ENCODE data around the gene CNOT10.
"Not testable (repeated sequence)": the region's sequence is repeated elsewhere in the genome, so short reads cannot be mapped to it uniquely, and the experiment has no call there.

Gene CNOT10

DNA sequence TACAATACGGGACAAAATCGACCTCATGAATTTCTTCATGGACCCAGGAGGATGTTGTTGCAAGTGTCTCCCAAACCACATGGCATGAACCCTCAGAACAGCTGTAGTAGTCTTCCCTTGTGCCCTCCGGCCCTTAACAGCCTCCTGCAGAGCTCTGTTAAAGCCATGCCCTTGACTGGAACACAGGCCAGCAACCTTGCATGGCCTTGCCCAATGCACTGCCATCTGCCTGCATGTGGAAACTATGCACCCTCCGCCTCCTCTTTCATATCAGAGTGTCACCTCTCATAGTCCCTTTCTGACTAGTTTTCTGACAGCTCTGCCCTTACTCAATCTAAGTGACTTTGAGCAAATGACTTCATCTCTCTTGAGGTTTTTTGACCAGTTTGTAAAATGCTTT, 93.4 kb downstream of the CNOT10 start:
- DNase-seq = no peak

DNA sequence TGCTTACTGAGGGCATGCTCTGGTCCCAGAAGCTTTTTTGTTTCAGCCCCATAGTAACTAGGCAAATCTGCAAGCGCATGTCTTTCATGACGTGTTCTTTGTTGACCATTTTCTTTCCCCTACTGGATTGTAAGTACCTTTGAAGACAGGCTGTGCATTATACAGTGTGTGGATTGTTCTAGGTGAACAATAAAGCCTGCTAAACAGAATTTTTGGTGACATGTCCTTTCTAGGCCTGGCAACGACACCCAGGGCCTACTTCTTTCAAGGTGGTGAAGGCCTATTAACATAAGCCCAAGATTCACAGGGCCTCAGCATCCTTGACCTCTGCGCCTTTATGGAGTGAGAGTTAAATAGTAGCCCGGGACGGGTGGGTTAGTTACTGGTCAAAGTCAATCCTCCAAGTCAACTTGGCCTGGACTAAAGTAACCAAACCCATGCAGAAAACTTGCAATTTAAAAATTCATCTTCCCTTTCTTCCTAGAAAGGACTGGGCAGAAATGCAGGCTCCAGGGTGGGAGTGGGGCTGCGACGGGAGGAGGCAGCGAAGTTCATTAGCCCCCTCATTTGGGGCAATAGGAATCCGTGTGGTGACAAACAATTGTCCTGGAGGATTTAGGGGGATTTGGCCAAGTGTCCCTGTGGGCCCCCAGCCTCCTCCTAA, 95.2 kb downstream of the CNOT10 start:
- no peak for DNase-seq

DNA sequence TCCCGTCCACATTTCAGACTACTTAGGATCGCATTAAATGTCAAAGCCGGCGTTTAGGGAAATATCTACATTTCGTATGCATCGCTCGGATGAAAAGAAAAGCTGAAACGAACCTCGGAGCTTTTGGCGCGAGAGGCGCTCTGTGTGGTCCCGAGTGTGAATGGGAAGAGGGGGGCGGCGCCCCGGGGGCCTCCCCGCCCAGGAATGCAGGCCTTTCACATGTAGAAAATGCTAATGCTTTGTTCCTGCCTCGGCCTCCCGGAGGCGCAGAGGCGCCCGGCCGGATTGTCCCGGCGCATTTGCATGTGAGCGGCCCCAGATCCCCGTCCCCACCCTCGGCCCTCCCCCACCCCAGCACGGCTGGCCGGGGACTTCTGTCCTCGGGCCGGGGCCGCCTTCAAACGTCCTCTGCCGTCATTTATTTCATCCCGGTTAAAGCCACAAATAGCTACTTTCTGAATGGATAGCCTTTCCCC, 95.8 kb downstream of the CNOT10 start:
- peak in 1 of 2 experiments; percentile 46 for DNase-seq

DNA sequence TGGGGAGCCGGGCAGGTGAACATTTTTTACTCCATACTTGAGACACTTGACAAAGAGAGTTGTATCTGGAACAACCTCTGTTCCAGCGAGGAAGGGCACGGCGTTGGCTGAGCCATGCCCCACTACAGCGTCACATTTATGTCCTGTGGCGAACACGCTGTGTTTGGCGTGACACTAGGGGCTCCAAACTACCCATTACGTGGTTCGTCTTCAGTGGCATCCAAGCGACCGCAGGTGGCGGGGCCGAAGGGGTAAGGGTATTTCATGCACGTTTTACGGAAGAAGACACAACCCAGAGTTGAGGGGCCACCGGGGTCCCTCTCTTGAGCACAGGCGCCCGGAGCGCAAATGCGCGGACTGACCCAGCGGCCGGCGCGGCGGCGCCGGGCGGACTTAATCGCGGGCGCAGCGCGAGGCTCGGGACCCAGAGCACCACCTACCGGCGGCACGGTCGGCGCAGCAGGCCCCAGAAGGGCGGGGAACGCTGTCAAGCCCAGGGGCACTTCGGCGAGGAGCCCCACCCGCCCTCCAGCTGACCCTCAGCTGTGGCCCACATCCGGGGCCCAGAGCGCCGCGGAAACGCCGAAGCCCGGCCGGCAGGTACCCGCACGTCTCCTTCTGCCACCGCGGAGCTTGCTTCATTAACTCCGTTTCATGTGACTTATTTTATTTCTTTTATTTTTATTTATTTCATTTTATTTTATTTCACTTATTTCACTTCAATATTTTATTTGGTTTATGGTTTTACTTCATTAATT, 96.4 kb downstream of the CNOT10 start:
- peak; percentile 63 to 75 for DNase-seq

DNA sequence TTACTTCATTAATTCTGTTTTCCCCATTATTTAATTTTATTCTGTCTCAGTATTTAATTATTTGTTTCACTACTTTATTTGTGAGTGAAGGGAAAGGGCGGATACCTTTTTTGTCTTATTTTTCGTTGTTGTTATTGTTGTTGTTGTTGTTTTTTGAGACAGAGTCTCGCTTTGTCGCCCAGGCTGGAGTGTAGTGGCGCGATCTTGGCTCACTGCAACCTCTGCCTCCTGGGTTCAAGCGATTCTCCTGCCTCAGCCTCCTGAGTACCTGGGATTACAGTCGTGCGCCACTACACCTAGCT, 96.9 kb downstream of the CNOT10 start:
- not testable (repeated sequence) for DNase-seq

DNA sequence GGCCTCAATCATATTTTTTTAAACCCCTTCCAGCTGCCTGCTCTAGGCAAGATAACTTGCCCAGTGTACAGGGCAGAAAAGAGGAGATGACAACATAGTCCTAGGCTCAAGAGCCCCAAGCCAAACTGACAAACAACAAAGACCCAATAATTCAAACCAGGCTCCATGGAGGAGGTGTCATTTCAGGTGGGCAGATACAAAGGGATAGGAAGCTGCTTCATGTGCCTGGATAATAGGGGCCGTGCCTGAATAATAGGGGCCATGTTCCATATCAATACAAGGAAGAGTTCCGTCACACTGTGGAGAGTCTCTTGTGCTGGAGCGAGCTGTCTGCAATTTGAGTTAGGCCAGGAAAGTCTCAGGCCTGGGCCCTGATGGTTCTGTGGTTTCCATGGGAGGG, 97.4 kb downstream of the CNOT10 start:
- DNase-seq = no peak

DNA sequence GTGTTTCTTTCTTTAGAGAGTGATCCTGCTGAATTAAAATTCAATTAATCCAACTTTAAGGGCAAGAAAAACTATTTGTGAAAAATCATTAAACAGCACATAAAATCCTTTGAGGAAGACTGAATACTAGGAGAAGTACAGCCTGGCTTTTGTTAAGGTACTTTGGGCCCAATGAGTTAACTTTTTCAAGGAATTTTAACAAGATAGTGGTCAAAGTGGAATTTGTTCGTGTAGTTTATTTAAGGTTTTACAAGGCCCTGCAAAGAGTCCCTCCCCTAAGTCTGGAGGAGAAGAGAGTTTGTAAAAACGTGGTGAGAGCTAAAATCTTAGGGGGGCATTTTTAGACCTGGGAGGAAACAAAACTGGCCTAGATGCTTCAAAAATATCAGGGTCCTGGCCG, 106.8 kb downstream of the CNOT10 start:
- DNase-seq = no peak

DNA sequence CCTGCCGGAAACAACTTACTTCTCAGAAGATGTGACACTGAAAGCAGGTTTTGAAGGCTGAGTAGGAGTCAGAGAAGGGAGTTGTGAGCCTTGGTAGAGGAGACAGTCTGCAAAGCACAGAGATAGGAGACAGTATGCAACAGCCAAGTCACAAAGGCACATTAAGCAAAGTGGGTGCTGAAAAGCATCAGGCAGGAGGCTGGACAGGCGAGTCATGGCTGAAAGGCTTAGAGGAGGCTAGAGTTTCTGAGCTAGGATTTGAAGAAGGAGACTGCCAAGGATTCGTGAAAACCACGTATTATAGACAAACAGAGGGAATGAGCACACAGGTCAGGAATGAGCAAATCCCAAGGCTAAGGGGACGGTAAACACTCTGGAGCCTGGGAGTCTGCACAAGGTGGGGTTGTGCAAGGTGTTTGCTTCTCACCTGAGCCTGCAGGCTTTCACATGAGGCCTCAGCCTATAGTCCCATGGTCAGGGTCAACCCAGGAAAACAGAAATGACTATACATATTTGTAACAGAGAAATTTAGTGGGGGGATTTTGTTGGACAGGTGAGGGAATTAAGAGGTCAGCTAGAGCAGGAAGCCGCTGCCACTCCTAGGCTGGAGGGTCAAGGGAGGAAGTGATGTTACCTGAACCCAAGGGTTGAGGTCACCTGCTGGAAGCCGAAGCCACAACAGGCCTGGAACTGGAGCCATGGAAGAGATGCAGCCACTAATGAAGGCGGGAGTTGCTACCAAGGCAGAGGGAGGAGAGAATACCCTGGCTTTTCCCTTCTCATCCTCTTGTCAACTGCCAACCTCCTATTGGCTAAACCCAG, 109.7 kb downstream of the CNOT10 start:
- no peak for DNase-seq

DNA sequence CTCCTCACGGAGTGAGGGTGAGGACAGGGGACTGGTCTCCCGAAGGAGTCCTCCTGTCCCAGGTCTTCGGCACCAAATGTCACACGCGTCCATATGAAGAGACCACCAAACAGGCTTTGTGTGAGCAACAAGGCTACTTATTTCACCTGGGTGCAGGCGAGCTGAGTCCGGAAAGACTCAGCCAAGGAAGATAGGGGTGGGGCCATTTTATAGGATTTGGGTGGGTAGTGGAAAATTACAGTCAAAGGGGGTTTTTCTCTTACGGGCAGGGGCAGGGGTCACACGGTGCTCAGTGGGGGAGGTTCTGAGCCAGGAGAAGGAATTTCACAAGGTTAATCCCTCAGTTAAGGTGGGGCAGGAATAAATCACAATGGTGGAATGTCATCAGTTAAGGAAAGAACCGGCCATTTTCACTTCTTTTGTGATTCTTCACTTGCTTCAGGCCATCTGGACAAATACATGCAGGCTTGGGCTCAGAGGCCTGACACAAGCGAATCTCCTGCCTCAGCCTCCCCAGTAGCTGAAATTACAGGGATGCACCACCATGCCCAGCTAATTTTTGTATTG, 111.5 kb downstream of the CNOT10 start:
- not testable (repeated sequence) for DNase-seq

DNA sequence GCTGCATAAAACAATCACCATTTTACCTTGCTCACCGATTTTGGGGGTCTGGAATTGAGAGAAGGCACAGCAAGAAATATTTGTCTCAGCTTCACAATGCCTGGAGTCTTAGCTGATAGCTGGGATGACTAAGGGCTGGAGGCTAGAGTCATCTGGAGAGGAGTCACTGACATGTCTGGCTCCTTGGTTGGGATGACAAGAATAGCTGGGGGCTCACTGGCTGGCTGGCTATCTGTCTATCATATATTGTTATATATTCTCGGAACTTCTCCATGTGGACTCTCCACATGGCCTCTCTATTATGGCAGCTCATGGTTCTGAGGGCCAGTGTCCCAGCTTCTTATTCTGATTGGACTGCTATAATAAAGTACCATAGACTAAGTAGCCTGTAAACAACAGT, 112.8 kb downstream of the CNOT10 start:
- no peak for DNase-seq

DNA sequence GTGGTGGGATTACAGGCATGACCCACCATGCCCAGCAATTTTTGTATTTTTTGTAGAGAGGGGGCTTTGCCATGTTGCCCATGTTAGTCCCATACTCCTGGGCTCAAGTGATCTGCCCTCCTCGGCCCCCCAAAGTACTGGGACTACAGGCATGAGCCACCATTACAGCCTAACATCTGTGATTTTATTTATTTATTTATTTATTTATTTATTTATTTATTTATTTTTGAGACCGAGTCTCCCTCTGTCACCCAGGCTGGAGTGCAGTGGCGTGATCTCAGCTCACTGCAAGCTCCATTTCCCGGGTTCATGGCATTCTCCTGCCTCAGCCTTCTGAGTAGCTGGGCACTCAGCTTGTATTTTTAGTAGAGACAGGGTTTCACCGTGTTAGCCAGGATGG, 116.5 kb downstream of the CNOT10 start:
- DNase-seq = not testable (repeated sequence)

DNA sequence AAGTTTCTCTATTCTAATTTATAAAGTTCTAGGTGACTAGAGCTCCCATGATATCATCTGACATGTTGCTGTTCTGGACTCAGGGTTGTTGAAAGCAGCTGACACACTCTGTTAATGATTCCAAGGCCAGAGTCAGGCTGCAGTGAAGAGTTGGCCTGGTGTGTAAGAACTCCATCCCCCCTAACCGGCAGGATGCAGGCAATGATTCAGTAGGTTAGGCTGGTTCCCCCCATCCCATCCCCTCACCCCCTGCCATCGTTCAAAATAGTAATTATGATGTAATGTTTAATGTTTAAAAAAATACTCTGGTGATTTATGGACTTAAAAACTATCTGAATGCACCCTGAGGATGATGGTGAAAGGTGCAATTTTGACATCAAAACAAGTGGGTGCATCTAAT, 128.2 kb downstream of the CNOT10 start:
- DNase-seq = no peak

DNA sequence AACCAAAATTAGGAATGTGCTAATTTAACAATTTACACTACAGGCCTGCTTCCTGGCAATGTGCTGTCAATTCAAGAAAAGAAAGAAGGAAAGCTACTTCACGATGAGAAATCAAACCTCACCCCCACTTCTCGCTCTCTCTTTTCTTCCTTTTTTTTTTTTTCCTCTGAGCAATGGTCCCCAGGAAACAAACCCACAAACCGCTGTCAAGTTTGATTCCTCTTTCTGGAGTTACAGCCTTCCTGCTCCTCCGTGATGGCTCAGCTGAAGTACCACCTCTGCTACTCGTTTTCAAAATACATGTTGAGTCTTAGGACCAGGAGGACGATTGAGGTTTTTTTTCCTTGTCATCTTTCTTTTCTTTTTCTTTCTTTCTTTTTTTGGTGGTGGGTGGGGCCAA, 129.4 kb downstream of the CNOT10 start:
- DNase-seq = no peak

DNA sequence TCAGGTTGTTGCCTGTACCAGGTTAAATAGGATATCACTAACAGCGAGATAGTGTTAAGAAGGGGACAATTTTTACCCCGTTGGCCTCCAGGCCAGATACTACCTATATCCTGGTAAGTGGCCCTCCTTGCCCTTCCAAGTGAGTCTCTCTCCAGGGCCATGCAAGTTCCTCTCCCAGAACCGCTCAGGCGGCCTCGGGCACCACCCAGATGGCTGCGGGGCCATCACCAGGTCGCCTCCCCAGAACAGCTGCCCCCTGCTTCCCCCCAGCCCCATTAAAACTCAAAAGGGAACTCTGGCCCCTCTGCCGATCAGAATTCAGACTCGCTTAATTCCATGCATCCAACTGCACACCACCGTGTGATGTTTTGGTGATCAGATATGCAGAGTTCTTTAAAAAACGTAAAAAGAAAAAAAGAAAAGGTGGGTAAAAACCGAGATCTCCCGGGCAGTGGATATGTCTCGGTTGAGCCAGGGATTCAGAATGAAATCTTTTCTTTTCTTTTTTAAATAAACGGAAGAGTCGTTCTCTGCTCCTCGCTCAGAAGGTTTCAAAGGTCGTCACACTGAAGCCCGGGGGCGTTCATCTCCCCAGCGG, 131.0 kb downstream of the CNOT10 start:
- DNase-seq = no peak

DNA sequence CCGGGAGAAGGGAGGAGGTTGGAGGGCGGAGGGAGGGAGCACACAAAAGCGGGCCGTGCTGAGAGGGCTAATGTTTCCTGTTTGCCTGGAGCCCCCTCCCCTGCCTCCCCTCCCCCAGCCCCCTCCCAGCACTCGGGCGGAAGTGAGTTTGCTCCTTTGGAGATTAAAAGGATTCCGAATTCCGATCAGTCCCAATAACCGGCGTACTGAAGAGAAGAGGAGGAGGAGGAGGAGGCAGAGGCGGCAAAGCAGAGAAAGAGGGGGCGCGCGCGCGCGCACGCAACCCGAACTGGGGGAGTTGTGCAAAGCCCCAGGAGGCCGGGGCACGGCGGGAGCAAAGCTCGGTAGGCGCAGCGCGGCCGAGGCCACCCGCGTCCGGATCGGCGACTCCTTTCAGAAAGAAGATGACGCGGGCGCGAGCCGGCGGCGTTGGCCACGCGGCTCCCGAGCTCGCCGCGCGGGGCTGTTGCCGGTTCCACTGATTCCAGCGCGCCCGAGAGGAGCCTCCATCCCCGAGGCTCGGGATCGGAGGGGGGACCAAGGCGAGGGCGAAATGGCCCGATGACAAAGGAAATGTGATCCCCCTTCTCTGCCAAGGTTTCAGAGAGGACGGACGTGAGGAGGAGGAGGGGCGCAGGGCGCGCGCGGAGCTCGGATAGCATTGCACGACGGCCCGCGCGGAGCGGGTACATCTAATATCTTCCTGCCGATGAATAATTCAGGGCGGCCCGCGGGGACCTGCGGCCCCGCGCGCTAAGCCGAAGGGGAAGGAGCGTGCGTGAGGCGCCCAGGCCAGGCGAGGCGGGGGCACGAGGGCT, 131.7 kb downstream of the CNOT10 start:
- peak in 1 of 2 experiments; percentile 54 for DNase-seq

DNA sequence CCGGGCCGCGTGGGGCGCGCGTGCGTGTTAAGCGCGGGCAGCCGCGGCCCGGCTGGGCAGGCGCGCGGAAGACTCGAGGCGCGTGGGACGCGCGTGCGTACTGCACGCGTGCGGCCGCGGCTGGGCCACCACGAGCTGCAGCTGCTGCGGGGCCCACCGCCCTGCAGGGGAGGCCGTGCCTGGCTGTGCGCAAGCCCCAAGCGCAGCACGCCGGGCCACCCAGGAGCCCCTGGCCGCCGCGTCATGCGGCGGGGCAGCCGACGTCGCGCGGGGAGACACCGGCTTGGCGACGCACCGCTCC, 132.2 kb downstream of the CNOT10 start:
- DNase-seq = peak in 1 of 2 experiments; percentile 31

DNA sequence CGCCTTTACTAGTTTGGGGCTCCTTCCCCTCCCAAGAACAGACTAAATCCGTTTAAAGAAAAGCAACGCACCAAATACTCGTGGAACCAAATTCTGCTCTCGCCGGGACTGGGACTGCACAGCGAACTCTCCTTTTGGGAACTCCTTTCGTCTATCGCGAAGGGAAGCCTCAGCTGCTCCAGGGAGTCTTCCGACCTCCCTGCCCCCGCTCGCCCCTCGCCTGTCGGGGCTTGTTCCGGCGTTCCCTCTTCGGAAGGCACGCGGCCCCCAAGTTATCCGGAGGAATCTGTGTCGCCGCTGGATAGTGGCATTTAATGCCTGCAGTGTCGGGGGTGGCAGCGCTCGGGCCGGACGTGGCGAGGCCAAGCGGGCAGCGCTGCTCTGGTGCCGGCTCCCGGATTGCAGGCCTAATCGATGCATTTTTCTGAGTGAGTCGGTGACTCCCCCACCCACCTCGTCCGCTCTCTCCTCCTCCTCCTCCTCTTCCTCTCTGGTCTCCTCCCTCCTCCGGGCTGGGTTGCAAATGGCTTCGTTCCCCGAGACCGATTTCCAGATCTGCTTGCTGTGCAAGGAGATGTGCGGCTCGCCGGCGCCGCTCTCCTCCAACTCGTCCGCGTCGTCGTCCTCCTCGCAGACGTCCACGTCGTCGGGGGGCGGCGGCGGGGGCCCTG, 132.7 kb downstream of the CNOT10 start, which contains the start of gene TRIM71:
Gene TRIM71, plus strand, starts transcription at position 440 of the 671 bp plus-strand sequence. Its CDS starts 84 bp downstream, at position 524.
- DNase-seq = no peak

DNA sequence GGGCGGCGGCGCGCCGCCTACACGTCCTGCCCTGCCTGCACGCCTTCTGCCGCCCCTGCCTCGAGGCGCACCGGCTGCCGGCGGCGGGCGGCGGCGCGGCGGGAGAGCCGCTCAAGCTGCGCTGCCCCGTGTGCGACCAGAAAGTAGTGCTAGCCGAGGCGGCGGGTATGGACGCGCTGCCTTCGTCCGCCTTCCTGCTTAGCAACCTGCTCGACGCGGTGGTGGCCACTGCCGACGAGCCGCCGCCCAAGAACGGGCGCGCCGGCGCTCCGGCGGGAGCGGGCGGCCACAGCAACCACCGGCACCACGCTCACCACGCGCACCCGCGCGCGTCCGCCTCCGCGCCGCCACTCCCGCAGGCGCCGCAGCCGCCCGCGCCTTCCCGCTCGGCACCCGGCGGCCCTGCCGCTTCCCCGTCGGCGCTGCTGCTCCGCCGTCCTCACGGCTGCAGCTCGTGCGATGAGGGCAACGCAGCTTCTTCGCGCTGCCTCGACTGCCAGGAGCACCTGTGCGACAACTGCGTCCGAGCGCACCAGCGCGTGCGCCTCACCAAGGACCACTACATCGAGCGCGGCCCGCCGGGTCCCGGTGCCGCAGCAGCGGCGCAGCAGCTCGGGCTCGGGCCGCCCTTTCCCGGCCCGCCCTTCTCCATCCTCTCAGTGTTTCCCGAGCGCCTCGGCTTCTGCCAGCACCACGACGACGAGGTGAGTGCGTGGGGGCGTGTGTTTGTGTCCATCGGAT, 133.4 kb downstream of the CNOT10 start:
- peak in 1 of 2 experiments; percentile 18 for DNase-seq

DNA sequence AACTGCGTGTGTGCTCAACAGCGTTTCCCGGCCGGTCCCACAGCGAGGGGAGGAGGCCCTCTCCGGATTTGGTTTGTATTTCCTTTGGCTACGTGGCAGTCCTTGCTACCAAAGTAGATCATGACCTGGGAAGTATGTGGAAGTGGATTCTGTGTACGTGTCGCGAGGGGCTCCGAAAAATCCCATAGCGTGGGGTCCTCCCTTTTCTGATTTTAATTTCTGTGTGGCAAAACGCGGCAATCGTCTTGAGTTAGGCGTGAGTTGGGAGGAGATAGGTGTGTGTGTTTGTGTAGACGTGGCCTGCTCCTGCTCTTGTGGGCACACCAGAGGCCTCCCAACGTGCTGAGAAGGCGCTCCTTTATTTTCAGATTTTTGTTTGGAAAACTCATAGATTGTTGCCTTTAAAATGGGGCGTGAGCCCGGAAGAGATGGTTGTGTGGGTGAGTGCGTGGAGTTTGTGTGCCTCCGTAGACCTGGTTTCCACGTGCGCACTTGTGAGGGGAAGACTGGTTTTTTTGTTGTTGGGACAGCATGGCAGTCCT, 134.1 kb downstream of the CNOT10 start:
- no peak for DNase-seq

DNA sequence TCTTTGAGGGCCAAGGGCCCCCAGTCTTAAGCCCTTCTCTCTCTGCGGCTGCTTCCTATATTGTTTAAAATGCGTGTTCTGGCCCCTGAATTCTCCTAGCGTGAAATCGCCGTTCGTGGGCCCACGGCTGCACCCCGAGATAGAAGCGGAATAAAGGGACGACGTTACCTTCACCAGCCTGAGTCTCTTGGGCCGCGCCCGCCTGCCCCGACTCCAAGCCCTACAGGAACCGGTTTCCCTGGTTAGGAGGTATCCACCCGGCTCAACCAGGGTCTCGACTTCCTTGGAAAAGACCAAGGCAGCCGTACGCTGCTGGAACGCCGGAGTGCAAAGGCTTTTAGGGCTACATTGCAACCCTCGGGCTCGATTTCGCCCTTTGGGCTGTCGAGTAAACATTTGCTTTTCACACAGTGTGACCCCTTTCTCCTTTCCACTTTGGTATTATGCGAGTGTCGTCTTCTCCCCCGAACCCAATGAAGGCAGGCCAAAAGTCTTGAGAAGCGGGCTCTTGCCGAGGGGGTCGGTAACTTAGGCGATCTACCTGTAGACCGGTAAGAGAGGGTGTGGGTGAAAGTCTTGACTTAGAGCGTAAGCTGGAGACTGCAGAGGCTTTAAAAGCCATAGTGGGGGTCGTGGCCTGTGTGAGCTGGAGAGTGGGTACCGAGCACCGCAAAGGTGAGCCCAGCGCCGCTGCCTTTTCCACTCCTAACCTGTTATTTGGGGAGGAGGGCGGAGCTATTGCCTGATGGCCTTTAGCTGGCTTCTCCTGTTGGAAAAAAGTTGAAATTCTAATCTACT, 134.8 kb downstream of the CNOT10 start:
- no peak for DNase-seq

Measured in NCI-H524 (cell line).